ENCODE measurements around the gene ZBTB20.

DNA sequence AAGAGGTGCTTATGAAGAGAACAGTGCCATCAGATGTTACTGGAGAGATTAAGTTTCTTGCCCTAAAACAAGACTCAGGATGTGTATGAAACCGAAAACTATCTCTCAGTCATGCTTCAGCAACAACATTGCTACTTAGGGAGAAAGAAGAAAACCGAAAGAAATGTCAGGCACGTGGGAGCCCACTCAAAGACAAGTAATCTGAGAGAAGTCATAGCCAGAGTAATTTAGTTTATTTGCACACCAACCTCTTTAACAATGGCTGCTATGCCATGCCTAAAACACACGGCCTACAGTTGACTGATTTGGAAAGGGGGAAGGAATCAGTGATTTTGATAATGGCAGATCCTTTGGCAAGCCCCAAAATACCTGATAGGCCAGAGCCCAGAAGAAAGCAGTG is 690.3 kb downstream of the ZBTB20 start:
- TF ChIP-seq, protein P1, sequence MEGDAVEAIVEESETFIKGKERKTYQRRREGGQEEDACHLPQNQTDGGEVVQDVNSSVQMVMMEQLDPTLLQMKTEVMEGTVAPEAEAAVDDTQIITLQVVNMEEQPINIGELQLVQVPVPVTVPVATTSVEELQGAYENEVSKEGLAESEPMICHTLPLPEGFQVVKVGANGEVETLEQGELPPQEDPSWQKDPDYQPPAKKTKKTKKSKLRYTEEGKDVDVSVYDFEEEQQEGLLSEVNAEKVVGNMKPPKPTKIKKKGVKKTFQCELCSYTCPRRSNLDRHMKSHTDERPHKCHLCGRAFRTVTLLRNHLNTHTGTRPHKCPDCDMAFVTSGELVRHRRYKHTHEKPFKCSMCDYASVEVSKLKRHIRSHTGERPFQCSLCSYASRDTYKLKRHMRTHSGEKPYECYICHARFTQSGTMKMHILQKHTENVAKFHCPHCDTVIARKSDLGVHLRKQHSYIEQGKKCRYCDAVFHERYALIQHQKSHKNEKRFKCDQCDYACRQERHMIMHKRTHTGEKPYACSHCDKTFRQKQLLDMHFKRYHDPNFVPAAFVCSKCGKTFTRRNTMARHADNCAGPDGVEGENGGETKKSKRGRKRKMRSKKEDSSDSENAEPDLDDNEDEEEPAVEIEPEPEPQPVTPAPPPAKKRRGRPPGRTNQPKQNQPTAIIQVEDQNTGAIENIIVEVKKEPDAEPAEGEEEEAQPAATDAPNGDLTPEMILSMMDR (IDR thresholded peaks at IDR 0.05 in 2 of 3, conservative IDR thresholded peaks at IDR 0.05 in 1 of 3; ENCODE audit: control insufficient read depth in 2 of 3, extremely low read depth in 1 of 3, insufficient read depth in 1 of 3, low read depth in 3 of 3, low read length in 3 of 3) = no peak
- TF ChIP-seq RBBP5 (conservative IDR thresholded peaks at IDR 0.05) = no peak
- 0 out of 2 replicates have a peak, but pooled peaks have one; percentile 38 for TF ChIP-seq CBX5 (IDR thresholded peaks at IDR 0.05; ENCODE audit: low read depth)
- TF ChIP-seq EP300 (IDR thresholded peaks at IDR 0.05; ENCODE audit: borderline replicate concordance in 1 of 2, control insufficient read depth in 1 of 2, low read depth in 2 of 2, low read length in 2 of 2) = no peak
